ENCODE measurements around the gene GUCY1B1. TPM values are rescaled to one million over a fixed set of nuclear protein-coding genes. Genes with fewer than 3 reads are reported as not detected.

GUCY1B1 gene
- total RNA-seq, 1 experiment from 2014 or later = not detected

DNA sequence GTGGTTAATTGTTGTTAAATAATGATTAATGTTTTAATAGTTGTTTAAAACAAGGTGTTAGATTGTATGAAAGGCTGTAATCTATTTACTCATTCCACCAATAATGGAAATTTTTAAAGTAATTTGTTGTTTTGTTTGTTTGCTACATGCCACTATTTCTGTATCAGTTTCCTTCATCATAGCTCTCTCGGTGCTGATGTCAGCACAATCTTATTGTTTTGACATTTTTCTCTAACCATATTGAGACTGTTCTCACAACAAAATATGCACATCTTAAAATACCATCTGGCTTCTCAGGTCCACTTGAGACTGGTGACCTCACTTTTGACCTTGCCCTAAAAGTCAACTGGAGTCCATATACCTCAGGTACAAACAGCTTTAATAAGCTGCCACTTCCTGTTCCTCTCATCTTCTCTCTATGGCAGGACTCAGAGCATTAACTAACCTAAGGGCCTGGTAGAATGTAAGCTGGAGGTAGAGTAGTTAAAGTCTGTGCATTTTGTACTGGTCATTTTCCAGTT is 1.0 kb upstream of the GUCY1B1 start (continued):
- TF ChIP-seq, protein P1, sequence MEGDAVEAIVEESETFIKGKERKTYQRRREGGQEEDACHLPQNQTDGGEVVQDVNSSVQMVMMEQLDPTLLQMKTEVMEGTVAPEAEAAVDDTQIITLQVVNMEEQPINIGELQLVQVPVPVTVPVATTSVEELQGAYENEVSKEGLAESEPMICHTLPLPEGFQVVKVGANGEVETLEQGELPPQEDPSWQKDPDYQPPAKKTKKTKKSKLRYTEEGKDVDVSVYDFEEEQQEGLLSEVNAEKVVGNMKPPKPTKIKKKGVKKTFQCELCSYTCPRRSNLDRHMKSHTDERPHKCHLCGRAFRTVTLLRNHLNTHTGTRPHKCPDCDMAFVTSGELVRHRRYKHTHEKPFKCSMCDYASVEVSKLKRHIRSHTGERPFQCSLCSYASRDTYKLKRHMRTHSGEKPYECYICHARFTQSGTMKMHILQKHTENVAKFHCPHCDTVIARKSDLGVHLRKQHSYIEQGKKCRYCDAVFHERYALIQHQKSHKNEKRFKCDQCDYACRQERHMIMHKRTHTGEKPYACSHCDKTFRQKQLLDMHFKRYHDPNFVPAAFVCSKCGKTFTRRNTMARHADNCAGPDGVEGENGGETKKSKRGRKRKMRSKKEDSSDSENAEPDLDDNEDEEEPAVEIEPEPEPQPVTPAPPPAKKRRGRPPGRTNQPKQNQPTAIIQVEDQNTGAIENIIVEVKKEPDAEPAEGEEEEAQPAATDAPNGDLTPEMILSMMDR (IDR thresholded peaks at IDR 0.05 in 2 of 3, conservative IDR thresholded peaks at IDR 0.05 in 1 of 3; ENCODE audit: borderline replicate concordance in 1 of 3, insufficient read depth in 1 of 3, low read depth in 2 of 3, low read length in 2 of 3) = no peak
- TF ChIP-seq, protein P2, sequence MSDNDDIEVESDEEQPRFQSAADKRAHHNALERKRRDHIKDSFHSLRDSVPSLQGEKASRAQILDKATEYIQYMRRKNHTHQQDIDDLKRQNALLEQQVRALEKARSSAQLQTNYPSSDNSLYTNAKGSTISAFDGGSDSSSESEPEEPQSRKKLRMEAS (IDR thresholded peaks at IDR 0.05) = no peak

DNA sequence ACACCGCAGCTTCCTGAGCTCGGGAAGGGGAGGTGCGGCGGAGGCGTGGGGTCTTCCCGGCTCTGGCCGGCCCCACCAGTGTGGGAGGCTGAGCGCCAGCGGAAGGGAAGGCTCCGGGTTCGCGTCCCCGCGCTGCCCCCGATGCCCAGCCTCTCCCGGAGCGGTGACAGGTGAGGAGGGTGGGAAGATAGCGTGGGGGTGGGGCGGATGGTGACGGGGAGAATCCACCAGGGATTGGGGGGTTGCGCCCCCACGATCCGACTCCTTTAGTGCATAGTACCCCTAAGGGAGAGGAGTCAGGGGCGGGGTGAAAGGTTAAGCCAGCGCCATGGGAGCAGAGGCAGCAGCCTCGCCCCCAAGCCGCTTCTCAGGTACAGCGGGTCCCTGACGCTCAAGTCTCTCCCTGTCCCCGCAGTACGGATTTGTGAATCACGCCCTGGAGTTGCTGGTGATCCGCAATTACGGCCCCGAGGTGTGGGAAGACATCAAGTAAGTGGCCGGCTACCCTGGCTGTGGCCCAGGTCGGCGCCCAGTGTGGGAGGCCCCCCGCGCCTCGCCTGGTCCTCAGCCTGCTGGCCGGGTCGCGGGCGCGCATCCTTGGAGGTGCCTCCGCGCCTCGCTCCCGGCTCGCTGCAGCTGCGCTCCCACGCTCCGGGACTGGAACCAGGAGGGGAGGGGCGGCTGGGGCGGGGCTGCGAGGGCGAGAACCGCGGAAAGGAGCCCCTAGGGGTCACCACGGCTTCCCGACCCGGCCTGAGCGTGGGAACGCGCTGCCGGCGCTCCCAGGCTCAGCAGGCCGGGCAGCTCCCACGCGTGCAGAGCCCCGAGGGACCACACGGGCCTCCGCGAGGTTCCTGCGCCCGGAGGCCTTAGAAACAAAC is 791 bp downstream of the GUCY1B1 start:
- no peak for ATAC-seq
- intact Hi-C loops (cut with micrococcal nuclease) = no loop called here
- RAD21 ChIA-PET (ENCODE audit: low non-redundant PET in 1 of 2, low total read pairs in 2 of 2, uncharacterized antibody in 2 of 2, unreplicated experiment in 2 of 2) = no interaction called here
- DNase-seq (ENCODE audit: low read depth, low spot score) = no peak
- Histone ChIP-seq H3K79me2 (ENCODE audit: insufficient read depth, low read length) (no peaks in the 10 kb centered on the region), H3K9me3 (ENCODE audit: control insufficient read depth in 1 of 2, insufficient read depth in 1 of 2, low read depth in 1 of 2, low read length in 2 of 2) (no peaks in the 10 kb centered on the region), H3K27ac (ENCODE audit: low read depth, low read length) (no peak overlapping the region), H4K20me1 (ENCODE audit: insufficient read depth) (no peaks in the 10 kb centered on the region), H3K4me3 (replicated peaks in 1 of 2; ENCODE audit: low read depth in 1 of 2, low read length in 2 of 2) (no peak overlapping the region), H3K4me1 (ENCODE audit: control insufficient read depth in 1 of 2, insufficient read depth in 2 of 2, low read length in 2 of 2) (no peaks in the 10 kb centered on the region), H3K9ac (ENCODE audit: low read length) (no peak overlapping the region), H3K9me2 (ENCODE audit: insufficient read depth) (no peaks in the 10 kb centered on the region), H3K4me2 (ENCODE audit: low read length) (no peak overlapping the region), H2AFZ (ENCODE audit: low read depth, low read length, poor library complexity, severe bottlenecking) (no peak overlapping the region), H3K27me3 (ENCODE audit: insufficient read depth, low read length) (no peaks in the 10 kb centered on the region), H3K36me3 (ENCODE audit: control insufficient read depth in 1 of 2, insufficient read depth in 2 of 2, low read length in 2 of 2) (no peaks in the 10 kb centered on the region)
- BruUV-seq (replicated peaks) = no TSS peak
- CTCF ChIA-PET = no interaction called here
- POLR2A ChIA-PET = no interaction called here
- TF ChIP-seq EZH2 (IDR thresholded peaks at IDR 0.05) (no peak), POLR2A (IDR thresholded peaks at IDR 0.05; ENCODE audit: borderline replicate concordance, extremely low read depth, insufficient read depth, insufficient read length) (no peak), RAD21 (IDR thresholded peaks at IDR 0.05; ENCODE audit: low read depth) (no peak), SIN3A (IDR thresholded peaks at IDR 0.05; ENCODE audit: low read depth) (no peak), JUND (IDR thresholded peaks at IDR 0.05) (no peak), EGR1 (IDR thresholded peaks at IDR 0.05; ENCODE audit: low read depth) (no peak), YY1 (IDR thresholded peaks at IDR 0.05; ENCODE audit: extremely low read depth, insufficient replicate concordance, low read depth, low read length) (no peak), CBX3 (IDR thresholded peaks at IDR 0.05; ENCODE audit: low read depth) (no peak)
- TF ChIP-seq, protein P1 (IDR thresholded peaks at IDR 0.05 in 2 of 3, conservative IDR thresholded peaks at IDR 0.05 in 1 of 3; ENCODE audit: borderline replicate concordance in 1 of 3, insufficient read depth in 1 of 3, low read depth in 2 of 3, low read length in 2 of 3) = no peak
- TF ChIP-seq, protein P2 (IDR thresholded peaks at IDR 0.05) = no peak
- TF ChIP-seq, protein P3, sequence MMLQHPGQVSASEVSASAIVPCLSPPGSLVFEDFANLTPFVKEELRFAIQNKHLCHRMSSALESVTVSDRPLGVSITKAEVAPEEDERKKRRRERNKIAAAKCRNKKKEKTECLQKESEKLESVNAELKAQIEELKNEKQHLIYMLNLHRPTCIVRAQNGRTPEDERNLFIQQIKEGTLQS (IDR thresholded peaks at IDR 0.05) = no peak
- TF ChIP-seq, protein P4, sequence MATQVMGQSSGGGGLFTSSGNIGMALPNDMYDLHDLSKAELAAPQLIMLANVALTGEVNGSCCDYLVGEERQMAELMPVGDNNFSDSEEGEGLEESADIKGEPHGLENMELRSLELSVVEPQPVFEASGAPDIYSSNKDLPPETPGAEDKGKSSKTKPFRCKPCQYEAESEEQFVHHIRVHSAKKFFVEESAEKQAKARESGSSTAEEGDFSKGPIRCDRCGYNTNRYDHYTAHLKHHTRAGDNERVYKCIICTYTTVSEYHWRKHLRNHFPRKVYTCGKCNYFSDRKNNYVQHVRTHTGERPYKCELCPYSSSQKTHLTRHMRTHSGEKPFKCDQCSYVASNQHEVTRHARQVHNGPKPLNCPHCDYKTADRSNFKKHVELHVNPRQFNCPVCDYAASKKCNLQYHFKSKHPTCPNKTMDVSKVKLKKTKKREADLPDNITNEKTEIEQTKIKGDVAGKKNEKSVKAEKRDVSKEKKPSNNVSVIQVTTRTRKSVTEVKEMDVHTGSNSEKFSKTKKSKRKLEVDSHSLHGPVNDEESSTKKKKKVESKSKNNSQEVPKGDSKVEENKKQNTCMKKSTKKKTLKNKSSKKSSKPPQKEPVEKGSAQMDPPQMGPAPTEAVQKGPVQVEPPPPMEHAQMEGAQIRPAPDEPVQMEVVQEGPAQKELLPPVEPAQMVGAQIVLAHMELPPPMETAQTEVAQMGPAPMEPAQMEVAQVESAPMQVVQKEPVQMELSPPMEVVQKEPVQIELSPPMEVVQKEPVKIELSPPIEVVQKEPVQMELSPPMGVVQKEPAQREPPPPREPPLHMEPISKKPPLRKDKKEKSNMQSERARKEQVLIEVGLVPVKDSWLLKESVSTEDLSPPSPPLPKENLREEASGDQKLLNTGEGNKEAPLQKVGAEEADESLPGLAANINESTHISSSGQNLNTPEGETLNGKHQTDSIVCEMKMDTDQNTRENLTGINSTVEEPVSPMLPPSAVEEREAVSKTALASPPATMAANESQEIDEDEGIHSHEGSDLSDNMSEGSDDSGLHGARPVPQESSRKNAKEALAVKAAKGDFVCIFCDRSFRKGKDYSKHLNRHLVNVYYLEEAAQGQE (IDR thresholded peaks at IDR 0.05; ENCODE audit: low read depth) = no peak

All from HCT116 (cell line).